NCI-H446 (cell line): ENCODE measurements around the gene ZNF189.
A peak's percentile ranks its signal among the peaks of the same experiment; 100 is the strongest.

ENCODE experiments used
- DNase-seq, 2 experiments: peaks; one replicate each; lab custom pipeline; 2025; lab: John Stamatoyannopoulos, UW

The ZNF189 gene

GRCh38 chr9:101450931-101451330, 52.3 kb downstream of the ZNF189 start:
- DNase-seq = no peak

- no peak for DNase-seq
Measured at GRCh38 chr9:101451498-101451897, 52.8 kb downstream of the ZNF189 start.

DNA sequence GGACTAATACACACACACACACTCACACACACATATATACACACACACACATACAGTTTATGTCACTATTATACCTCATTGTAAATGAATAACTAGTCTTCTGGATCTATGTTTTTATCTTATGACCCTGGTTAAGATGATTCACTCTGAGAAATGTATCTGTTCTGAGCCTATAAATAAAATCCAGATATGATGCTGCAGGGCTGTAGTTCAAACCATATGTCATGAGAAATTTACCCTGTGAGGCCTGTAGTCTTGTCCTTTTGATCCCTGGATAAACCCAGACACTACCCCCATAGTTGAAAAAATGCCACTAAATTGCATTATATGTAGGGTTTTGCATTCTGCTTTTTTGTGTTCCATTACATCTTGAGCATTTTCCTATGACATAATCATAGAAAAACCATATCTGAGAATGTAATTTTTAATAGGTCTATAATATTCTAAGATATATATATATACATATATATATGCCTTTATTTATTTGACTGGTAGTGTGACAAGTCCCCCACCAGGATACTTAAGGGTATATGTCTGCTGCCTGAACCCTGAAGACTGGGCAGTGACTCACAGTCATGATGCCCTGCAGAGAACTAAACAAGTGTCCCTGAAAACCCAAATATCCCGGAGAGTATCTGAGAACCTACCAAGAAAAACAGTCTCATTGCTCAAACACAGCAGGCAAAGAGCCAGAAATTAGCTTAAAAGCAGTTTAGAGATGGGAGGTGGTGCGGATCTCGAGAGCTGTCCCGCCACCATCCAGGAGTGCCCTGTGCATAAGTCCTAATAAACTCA, 55.3 kb downstream of the ZNF189 start:
- no peak for DNase-seq

DNA sequence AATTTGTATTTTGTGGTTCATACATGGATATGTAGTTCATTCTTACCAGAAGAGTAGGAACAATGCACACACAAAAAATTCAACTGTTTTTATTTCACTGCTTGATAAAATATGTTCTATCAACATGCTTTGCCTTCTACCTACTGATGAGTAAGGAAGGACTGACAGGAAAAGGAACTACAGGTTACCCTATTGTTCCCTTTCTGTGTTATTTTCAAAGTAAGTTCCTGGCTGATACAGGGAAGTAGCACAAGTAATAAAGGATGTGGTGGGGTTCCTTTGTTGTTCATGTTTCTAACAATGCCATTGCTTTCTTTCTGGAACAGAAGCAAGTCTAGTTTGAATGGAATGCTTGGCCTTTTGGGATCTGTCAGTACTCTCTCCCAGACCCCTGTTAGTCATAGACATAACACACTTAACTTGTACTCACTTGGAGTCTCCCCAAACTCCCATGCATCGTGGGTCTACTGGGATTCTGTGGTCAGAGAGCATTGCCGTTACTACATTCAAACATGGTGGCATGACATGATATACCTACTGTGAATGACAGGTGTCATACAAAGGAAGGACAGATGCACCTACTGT, 57.1 kb downstream of the ZNF189 start:
- DNase-seq = no peak

DNA sequence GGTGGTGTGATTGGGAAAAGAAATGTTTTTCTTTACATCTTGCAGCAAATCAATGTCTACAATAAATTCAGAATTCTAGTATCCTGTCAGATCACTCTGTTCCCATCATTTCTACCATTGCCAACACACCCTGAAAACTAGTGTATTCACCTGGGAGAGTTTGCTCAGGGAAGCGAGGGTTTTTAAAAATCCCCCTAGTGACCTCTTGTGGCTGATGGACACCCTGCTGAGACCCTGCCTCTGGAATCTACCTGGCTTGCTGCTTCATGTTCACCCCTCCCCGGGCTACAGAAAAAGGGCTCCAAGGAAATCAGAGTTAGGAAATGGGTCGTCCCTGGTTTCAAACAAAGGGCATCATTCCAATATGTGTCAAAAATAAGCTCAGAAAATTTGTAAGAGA, 58.4 kb downstream of the ZNF189 start:
- no peak for DNase-seq

DNA sequence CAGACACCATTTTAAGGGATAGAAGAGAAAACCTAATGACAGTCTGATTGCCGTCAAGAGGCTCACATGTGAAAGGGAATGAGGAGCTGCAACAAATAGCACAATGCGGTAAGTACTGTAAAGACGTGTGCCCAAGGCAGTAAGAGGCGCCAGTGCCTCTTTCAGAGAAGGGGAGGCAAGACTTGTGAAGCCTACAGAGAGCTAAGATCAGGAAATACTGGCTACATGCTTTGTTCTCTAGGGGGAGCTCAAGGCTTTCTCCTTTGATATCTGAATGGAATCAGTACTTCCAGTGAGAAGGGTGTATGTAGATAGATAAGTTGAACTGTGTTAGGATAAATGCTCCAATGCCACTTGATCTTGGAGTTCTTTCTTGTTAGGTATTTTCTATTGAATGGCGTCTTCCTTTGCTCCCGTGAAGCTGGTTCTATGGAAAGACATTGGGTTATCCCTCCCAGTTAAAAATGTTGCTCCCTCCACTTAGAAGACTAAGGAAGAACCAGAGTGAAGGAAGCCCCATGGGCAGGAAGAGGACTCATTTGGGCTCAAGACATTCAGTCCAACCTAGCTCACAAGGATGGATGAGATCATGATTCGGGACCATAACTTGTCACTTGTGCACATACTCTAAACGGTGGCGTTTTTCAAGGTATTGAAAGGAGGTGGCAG, 60.4 kb downstream of the ZNF189 start:
- peak; percentile 29 to 68 for DNase-seq
